Neuronal stem cell (in vitro differentiated cells): ENCODE data around the gene THEM5.

Source experiments
- DNase-seq: peaks from one replicate; pipeline ENCODE4 v3.0.0-alpha.2; 2013; ENCODE audit warnings: low spot score
- H2AFZ ChIP-seq: one replicate; pipeline ENCODE4 v1.6.1; 2013; ENCODE audit warnings: mild to moderate bottlenecking, low read length, inconsistent platforms
- H2AK5ac ChIP-seq: 2 replicates; pipeline ENCODE4 v1.6.1; 2013; ENCODE audit warnings: low read depth, mild to moderate bottlenecking, inconsistent platforms, low read length, moderate library complexity, mixed read lengths
- H2BK120ac ChIP-seq: 2 replicates; pipeline ENCODE4 v1.6.1; 2013; ENCODE audit warnings: low read depth, mild to moderate bottlenecking, inconsistent platforms, low read length, moderate library complexity, mixed read lengths
- H2BK12ac ChIP-seq: one replicate; pipeline ENCODE4 v1.6.1; 2013; ENCODE audit warnings: low read length, inconsistent platforms
- H2BK15ac ChIP-seq: 2 replicates; pipeline ENCODE4 v1.6.1; 2013; ENCODE audit warnings: mild to moderate bottlenecking, low read length, inconsistent platforms, mixed read lengths
- H2BK5ac ChIP-seq: one replicate; pipeline ENCODE4 v1.6.1; 2013; ENCODE audit warnings: inconsistent platforms, mild to moderate bottlenecking, low read length, moderate library complexity
- H3K14ac ChIP-seq: one replicate; pipeline ENCODE4 v1.6.1; 2013; ENCODE audit warnings: low read length, inconsistent platforms
- H3K18ac ChIP-seq: 2 replicates; pipeline ENCODE4 v1.6.1; 2013; ENCODE audit warnings: low read length, inconsistent platforms
- H3K23ac ChIP-seq: 2 replicates; pipeline ENCODE4 v1.6.1; 2013; ENCODE audit warnings: low read depth, mild to moderate bottlenecking, mixed read lengths, low read length, inconsistent platforms; ENCODE audit not compliant: poor library complexity
- H3K27ac ChIP-seq: replicated peaks from 3 replicates; pipeline ENCODE4 v1.5.1; 2013; ENCODE audit warnings: low read length, inconsistent platforms
- H3K27me3 ChIP-seq, 3 experiments: 2 replicates each; pipeline ENCODE4 v1.6.1; 2013; ENCODE audit warnings: low read length in 3 of 3, mild to moderate bottlenecking in 2 of 3, inconsistent platforms in 1 of 3, low read depth in 1 of 3, mixed read lengths in 1 of 3, moderate library complexity in 1 of 3; ENCODE audit not compliant: control insufficient read depth in 3 of 3, insufficient read depth in 3 of 3
- H3K36me3 ChIP-seq, 2 donors: replicated peaks in 1 of 2; 2 replicates each; pipeline ENCODE4 v1.6.1; 2013; ENCODE audit warnings: low read length in 2 of 2; ENCODE audit not compliant: control insufficient read depth in 2 of 2, insufficient read depth in 2 of 2
- H3K4ac ChIP-seq: 2 replicates; pipeline ENCODE4 v1.6.1; 2013; ENCODE audit warnings: inconsistent platforms, mild to moderate bottlenecking, low read length, moderate library complexity
- H3K4me1 ChIP-seq, 2 donors: 1 replicate in 1 of 2; 2 replicates in 1 of 2; pipeline ENCODE4 v1.6.1; 2013; ENCODE audit warnings: low read length in 2 of 2, low read depth in 1 of 2; ENCODE audit not compliant: control insufficient read depth in 2 of 2, insufficient read depth in 1 of 2
- H3K4me2 ChIP-seq: one replicate; pipeline ENCODE4 v1.6.1; 2013; ENCODE audit warnings: mild to moderate bottlenecking, low read length, inconsistent platforms; ENCODE audit not compliant: insufficient read depth, poor library complexity, severe bottlenecking
- H3K4me3 ChIP-seq, 2 donors: 2 replicates each; pipeline ENCODE4 v1.5.1; 2013; ENCODE audit warnings: low read length in 2 of 2, mild to moderate bottlenecking in 2 of 2, inconsistent platforms in 1 of 2, moderate library complexity in 1 of 2
- H3K79me1 ChIP-seq: one replicate; pipeline ENCODE4 v1.6.1; 2013; ENCODE audit warnings: low read depth, mild to moderate bottlenecking, inconsistent platforms, low read length, moderate library complexity
- H3K9ac ChIP-seq: one replicate; pipeline ENCODE4 v1.6.1; 2013; ENCODE audit warnings: mild to moderate bottlenecking, low read depth, low read length, inconsistent platforms; ENCODE audit not compliant: poor library complexity
- H3K9me3 ChIP-seq, 2 donors: replicated peaks in 1 of 2; 2 replicates each; pipeline versions ENCODE3 to v1.6.1; 2013; ENCODE audit warnings: low read length in 2 of 2, mild to moderate bottlenecking in 2 of 2, inconsistent platforms in 1 of 2, low read depth in 1 of 2, mixed read lengths in 1 of 2, moderate library complexity in 1 of 2; ENCODE audit not compliant: control insufficient read depth in 2 of 2, insufficient read depth in 1 of 2
- H4K8ac ChIP-seq: one replicate; pipeline ENCODE4 v1.6.1; 2013; ENCODE audit warnings: low read depth, mild to moderate bottlenecking, inconsistent platforms, low read length, moderate library complexity
- H4K91ac ChIP-seq: one replicate; pipeline ENCODE4 v1.6.1; 2013; ENCODE audit warnings: low read length, low read depth, mild to moderate bottlenecking, inconsistent platforms; ENCODE audit not compliant: poor library complexity
- WGBS, 2 donors: extraction: QIAGEN DNeasy Blood & Tissue Kit; methylation state at CpG; one replicate each; pipeline ENCODE4 v1.1.7; 2013; ENCODE audit warnings: missing lambda C conversion rate in 2 of 2, mixed read lengths in 1 of 2; ENCODE audit not compliant: insufficient read length in 2 of 2, insufficient replicate concordance in 1 of 2; ENCODE audit errors: extremely low coverage in 2 of 2; 5-methylcytosine and 5-hydroxymethylcytosine counted together

THEM5 gene

GRCh38 chr1:151817353-151817730 lies 36.2 kb downstream of the THEM5 start:
- Histone ChIP-seq H3K4me3 (no peak overlapping the region), H2BK12ac (no peak overlapping the region), H2BK5ac (no peak overlapping the region), H2BK15ac (no peak overlapping the region), H3K14ac (no peak overlapping the region), H3K27me3 (peaks cover 0 to 94% (median 0%) of the 10 kb centered on the region in 3 experiments), H3K18ac (peak overlapping the region; percentile 42), H3K36me3 (no peaks in the 10 kb centered on the region), H2BK120ac (no peak overlapping the region), H2AFZ (no peak overlapping the region), H3K27ac (no peak overlapping the region), H3K4ac (no peak overlapping the region), H4K8ac (no peak overlapping the region), H3K4me1 (peaks cover 0 to 1% of the 10 kb centered on the region in 2 donors), H3K79me1 (no peaks in the 10 kb centered on the region), H3K9ac (no peak overlapping the region), H3K4me2 (no peak overlapping the region), H3K9me3 (no peaks in the 10 kb centered on the region), H4K91ac (no peak overlapping the region), H3K23ac (no peak overlapping the region), H2AK5ac (no peak overlapping the region)
- no peak for DNase-seq
- WGBS, 2 donors = no CpG with 5 or more reads among the region's 7 CpGs

GRCh38 chr1:151816548-151817352 lies 36.8 kb downstream of the THEM5 start:
- Histone ChIP-seq H3K36me3 (no peaks in the 10 kb centered on the region), H3K79me1 (no peaks in the 10 kb centered on the region), H3K9me3 (no peaks in the 10 kb centered on the region), H3K27ac (no peak overlapping the region), H3K18ac (no peak overlapping the region), H3K4me1 (no peaks in the 10 kb centered on the region), H2BK12ac (no peak overlapping the region), H2BK120ac (peak overlapping the region; percentile 12), H2AK5ac (no peak overlapping the region), H3K27me3 (peaks cover 0 to 95% (median 0%) of the 10 kb centered on the region in 3 experiments), H3K14ac (no peak overlapping the region), H4K91ac (no peak overlapping the region), H4K8ac (no peak overlapping the region), H3K4ac (no peak overlapping the region), H3K4me2 (no peak overlapping the region), H3K9ac (no peak overlapping the region), H3K23ac (peak overlapping the region; percentile 32), H2BK15ac (no peak overlapping the region), H2BK5ac (no peak overlapping the region), H2AFZ (no peak overlapping the region), H3K4me3 (no peak overlapping the region)
- no peak for DNase-seq
- no CpG with 5 or more reads among the region's 26 CpGs for WGBS, 2 donors

GRCh38 chr1:151815716-151816327 lies 37.7 kb downstream of the THEM5 start:
- no peak overlapping the region for H4K8ac ChIP-seq
- no peak overlapping the region for H3K18ac ChIP-seq
- no peak overlapping the region for H3K4me3 ChIP-seq
- no peak overlapping the region for H2BK5ac ChIP-seq
- no peak overlapping the region for H3K27ac ChIP-seq
- no peak overlapping the region for H2AK5ac ChIP-seq
- no CpG with 5 or more reads among the region's 12 CpGs for WGBS, 2 donors
- H4K91ac ChIP-seq = no peak overlapping the region
- H3K4me1 ChIP-seq = peaks cover 0 to 2% of the 10 kb centered on the region in 2 donors
- H2BK120ac ChIP-seq = peak overlapping the region; percentile 12
- no peaks in the 10 kb centered on the region for H3K36me3 ChIP-seq
- H3K79me1 ChIP-seq = no peaks in the 10 kb centered on the region
- H2BK12ac ChIP-seq = no peak overlapping the region
- H3K9me3 ChIP-seq = no peaks in the 10 kb centered on the region
- H3K4ac ChIP-seq = no peak overlapping the region
- no peak overlapping the region for H3K9ac ChIP-seq
- H2AFZ ChIP-seq = no peak overlapping the region
- no peak for DNase-seq
- no peak overlapping the region for H3K14ac ChIP-seq
- H3K4me2 ChIP-seq = no peak overlapping the region
- H3K27me3 ChIP-seq = peaks cover 0 to 95% (median 0%) of the 10 kb centered on the region in 3 experiments
- no peak overlapping the region for H3K23ac ChIP-seq
- no peak overlapping the region for H2BK15ac ChIP-seq

GRCh38 chr1:151814971-151815545 lies 38.5 kb downstream of the THEM5 start:
- no CpG with 5 or more reads among the region's 8 CpGs for WGBS, 2 donors
- Histone ChIP-seq H3K4me3 (peak overlapping the region in 1 of 2 donors; percentile 38), H3K9ac (peak overlapping the region; percentile 9), H2AFZ (no peak overlapping the region), H3K4me1 (peaks cover 0 to 2% of the 10 kb centered on the region in 2 donors), H3K18ac (peak overlapping the region; percentile 32), H2BK15ac (peak overlapping the region; percentile 14), H2BK12ac (no peak overlapping the region), H3K23ac (peak overlapping the region; percentile 26), H2AK5ac (no peak overlapping the region), H4K8ac (no peak overlapping the region), H3K27ac (no peak overlapping the region), H3K14ac (no peak overlapping the region), H2BK120ac (no peak overlapping the region), H3K27me3 (peaks cover 0 to 90% (median 0%) of the 10 kb centered on the region in 3 experiments), H4K91ac (no peak overlapping the region), H2BK5ac (no peak overlapping the region), H3K79me1 (no peaks in the 10 kb centered on the region), H3K4me2 (no peak overlapping the region), H3K4ac (no peak overlapping the region), H3K36me3 (no peaks in the 10 kb centered on the region), H3K9me3 (no peaks in the 10 kb centered on the region)
- DNase-seq = no peak
